Endothelial cell of umbilical vein (primary cell): ENCODE results near the gene ACADSB. TPM values are rescaled to one million over a fixed set of nuclear protein-coding genes. Genes with fewer than 3 reads are reported as not detected.

Experiments used
- BruUV-seq: library from RNA; stranded (reverse); fragments of 400-500 nt; replicated peaks from 2 replicates; lab custom pipeline; 2021; lab: Mats Ljungman, UMichigan
- CTCF ChIA-PET: fragments of 300-600, 350-600 bp; sonication (Branson Sonifier 250); formaldehyde crosslinking; loops from one replicate; lab custom pipeline; 2021; ENCODE audit warnings: antibody characterized with exemption, inconsistent platforms; lab: Charles Lee
- POLR2A ChIA-PET: fragments of 300-600, 350-600 bp; sonication (Branson Sonifier 250); formaldehyde crosslinking; loops from one replicate; lab custom pipeline; 2021; ENCODE audit warnings: antibody characterized with exemption, inconsistent platforms; lab: Charles Lee
- DNase-seq: peaks from one replicate; pipeline ENCODE4 v3.0.0-alpha.2; 2011; ENCODE audit warnings: low read depth, low spot score
- FAIRE-seq: peaks from 2 replicates; lab custom pipeline; 2011; peaks lifted over from hg19 to GRCh38; lab: Jason Lieb, UNC
- H2AFZ ChIP-seq: 2 replicates; pipeline ENCODE4 v1.6.0; 2012; ENCODE audit warnings: low read depth, low read length, control low read depth, inconsistent platforms
- H3K27ac ChIP-seq: 2 replicates; pipeline ENCODE4 v1.5.1; 2011; ENCODE audit warnings: low read depth, mild to moderate bottlenecking, control low read depth, low read length, moderate library complexity; ENCODE audit not compliant: insufficient read depth
- H3K27me3 ChIP-seq, 2 experiments: 2 replicates each; pipeline versions ENCODE4 v1.6.0 to v1.6.1; 2011; ENCODE audit warnings: low read length in 2 of 2, mixed read lengths in 1 of 2; ENCODE audit not compliant: control insufficient read depth in 2 of 2, insufficient read depth in 2 of 2
- H3K36me3 ChIP-seq, 2 experiments: 2 replicates in 1 of 2; 3 replicates in 1 of 2; pipeline ENCODE4 v1.5.1; 2011; ENCODE audit warnings: low read length in 2 of 2, mild to moderate bottlenecking in 1 of 2, moderate library complexity in 1 of 2; ENCODE audit not compliant: control insufficient read depth in 2 of 2, insufficient read depth in 2 of 2; ENCODE audit errors: extremely low read depth in 1 of 2
- H3K4me1 ChIP-seq: 3 replicates; pipeline ENCODE4 v1.5.1; 2011; ENCODE audit warnings: mild to moderate bottlenecking, low read length; ENCODE audit not compliant: control insufficient read depth, insufficient read depth; ENCODE audit errors: extremely low read depth
- H3K4me2 ChIP-seq: 2 replicates; pipeline ENCODE4 v1.6.1; 2011; ENCODE audit warnings: low read length, control low read depth, mixed read lengths; ENCODE audit not compliant: insufficient read depth
- H3K4me3 ChIP-seq, 3 experiments: fragments of 200-600 bp in 1 of 3; sonication (generic), shearing (Covaris generic) in 1 of 3; replicated peaks in 1 of 3; 2 replicates each; pipeline ENCODE4 v1.5.1; 2011 to 2016; ENCODE audit warnings: control low read depth in 3 of 3, low read length in 3 of 3, mild to moderate bottlenecking in 2 of 3, inconsistent platforms in 1 of 3, low read depth in 1 of 3, moderate library complexity in 1 of 3; ENCODE audit not compliant: insufficient read depth in 1 of 3
- H3K79me2 ChIP-seq: 2 replicates; pipeline ENCODE4 v1.6.0; 2012; ENCODE audit warnings: low read length, inconsistent platforms; ENCODE audit not compliant: control insufficient read depth, insufficient read depth
- H3K9ac ChIP-seq: replicated peaks from 2 replicates; pipeline ENCODE3; 2011; ENCODE audit warnings: low read length, control low read depth; ENCODE audit not compliant: insufficient read depth; ENCODE audit errors: extremely low read depth
- H3K9me1 ChIP-seq: replicated peaks from 3 replicates; pipeline ENCODE4 v1.6.0; 2011; ENCODE audit warnings: mild to moderate bottlenecking, low read length; ENCODE audit not compliant: control insufficient read depth, insufficient read depth; ENCODE audit errors: extremely low read depth
- H3K9me3 ChIP-seq: replicated peaks from 2 replicates; pipeline ENCODE4 v1.5.1; 2012; ENCODE audit warnings: low read length, inconsistent platforms; ENCODE audit not compliant: control insufficient read depth, insufficient read depth
- H4K20me1 ChIP-seq: replicated peaks from 2 replicates; pipeline ENCODE3; 2011; ENCODE audit warnings: mild to moderate bottlenecking, low read length; ENCODE audit not compliant: control insufficient read depth, insufficient read depth; ENCODE audit errors: extremely low read depth
- EZH2 ChIP-seq: IDR thresholded peaks from 2 replicates; pipeline ENCODE4 v1.6.1; 2012; ENCODE audit warnings: borderline replicate concordance, low read depth, mild to moderate bottlenecking, moderate library complexity, low read length, inconsistent platforms; ENCODE audit not compliant: severe bottlenecking
- FOS ChIP-seq: IDR thresholded peaks from 2 replicates; pipeline ENCODE4 v1.6.1; 2011; ENCODE audit warnings: mild to moderate bottlenecking, low read length, moderate library complexity, borderline replicate concordance; ENCODE audit not compliant: insufficient read depth
- GATA2 ChIP-seq: IDR thresholded peaks from 2 replicates; pipeline ENCODE4 v1.7.0; 2011; ENCODE audit warnings: low read depth, mild to moderate bottlenecking, moderate library complexity, mixed read lengths, low read length; ENCODE audit not compliant: insufficient read length, insufficient read depth
- JUN ChIP-seq: IDR thresholded peaks from 2 replicates; pipeline ENCODE4 v1.6.1; 2011; ENCODE audit warnings: borderline replicate concordance, low read depth; ENCODE audit not compliant: insufficient read length, insufficient read depth
- MAX ChIP-seq: IDR thresholded peaks from 2 replicates; pipeline ENCODE4 v1.6.1; 2011; ENCODE audit not compliant: insufficient read depth, insufficient read length
- MYC ChIP-seq: IDR thresholded peaks from one replicate; pipeline ENCODE4 v1.6.1; 2011; ENCODE audit warnings: mild to moderate bottlenecking, low read depth, low read length
- POLR2A ChIP-seq: IDR thresholded peaks from 2 replicates; pipeline ENCODE4 v1.6.1; 2012; ENCODE audit warnings: low read depth, mild to moderate bottlenecking, control low read depth, low read length
- POLR2AphosphoS5 ChIP-seq: IDR thresholded peaks from 2 replicates; pipeline ENCODE4 v1.6.1; 2012; ENCODE audit warnings: low read depth, mild to moderate bottlenecking, control low read depth, low read length, moderate library complexity; ENCODE audit not compliant: insufficient read depth
- dilution Hi-C: fragments of 300-500 bp; cut with MboI; formaldehyde crosslinking; loops from one replicate; pipeline ENCODE4 v1.15.0; 2019; ENCODE audit warnings: low sequenced_read_pairs; ENCODE audit not compliant: extremely low pct_ligation_motif_present
- intact Hi-C: fragments of 100-400 bp; cut with micrococcal nuclease; formaldehyde crosslinking; loops from one replicate; pipeline ENCODE4 v1.10.0; 2022
- polyA plus RNA-seq, 4 experiments: library from polyadenylated mRNA; depleted of rRNA in 3 of 4; stranded (reverse) in 3 of 4; unstranded in 1 of 4; fragments of >200 nt; gene quantifications; 2 replicates each; pipeline versions ENCODE4 v1.2.1 to v1.2.3, GENCODE V29; 2011 to 2012; ENCODE audit warnings: missing spikeins in 1 of 4
- total RNA-seq: library from RNA; stranded (reverse); gene quantifications from 2 replicates; pipeline ENCODE4 v1.2.3, GENCODE V29; 2021
- TF ChIP-seq, protein P1 (sequence below), 2 donors: IDR thresholded peaks; 1 replicate in 1 of 2; 2 replicates in 1 of 2; pipeline ENCODE4 v1.5.1; 2011; ENCODE audit warnings: low read length in 2 of 2, mild to moderate bottlenecking in 2 of 2, moderate library complexity in 2 of 2, control low read depth in 1 of 2, inconsistent platforms in 1 of 2, low read depth in 1 of 2; ENCODE audit not compliant: insufficient read depth in 1 of 2; ENCODE audit errors: extremely low read depth in 1 of 2

ACADSB gene
- total and polyA plus RNA-seq, 2 donors (not counting 3 experiments of a cell fraction or from before 2014, with no cell fraction given) = 3.1 to 15.2 TPM

DNA sequence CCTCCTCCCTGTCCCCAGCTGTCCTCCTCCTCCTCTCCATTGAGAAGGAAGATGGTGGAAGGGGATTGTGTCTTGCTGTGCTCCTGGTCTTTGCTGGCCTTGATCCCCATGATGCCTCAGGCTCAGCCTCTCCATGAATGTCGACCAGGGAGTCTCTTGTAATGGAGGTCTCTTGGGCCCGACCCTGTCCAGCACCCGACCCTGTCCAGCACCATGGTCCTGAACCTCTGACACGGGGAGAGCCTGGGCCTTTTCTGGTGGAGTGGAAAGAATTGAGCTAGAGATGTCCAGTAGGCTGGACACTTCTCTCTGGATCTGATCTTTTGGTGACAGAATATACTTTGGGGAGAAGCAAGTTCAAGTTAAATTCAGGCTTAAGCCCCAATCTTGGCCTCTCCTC lies 84.7 kb downstream of the ACADSB start:
- no peaks in the 10 kb centered on the region for H3K79me2 ChIP-seq
- POLR2A ChIA-PET = no interaction called here
- no peak overlapping the region for H3K27ac ChIP-seq
- intact Hi-C loops (no loop called here), dilution Hi-C loops (no loop called here)
- H3K4me1 ChIP-seq = no peaks in the 10 kb centered on the region
- CTCF ChIA-PET = no interaction called here
- H3K9me3 ChIP-seq = no peaks in the 10 kb centered on the region
- TF ChIP-seq EZH2 (no peak), FOS (no peak), POLR2A (no peak), MYC (no peak)
- no peaks in the 10 kb centered on the region for H3K9me1 ChIP-seq
- no peak for FAIRE-seq
- H3K36me3 ChIP-seq = no peaks in the 10 kb centered on the region
- H2AFZ ChIP-seq = no peak overlapping the region
- no peaks in the 10 kb centered on the region for H4K20me1 ChIP-seq
- H3K4me2 ChIP-seq = no peak overlapping the region
- BruUV-seq = no TSS peak
- H3K27me3 ChIP-seq = no peaks in the 10 kb centered on the region
- DNase-seq = no peak
- H3K9ac ChIP-seq = no peak overlapping the region
- no peak overlapping the region for H3K4me3 ChIP-seq

DNA sequence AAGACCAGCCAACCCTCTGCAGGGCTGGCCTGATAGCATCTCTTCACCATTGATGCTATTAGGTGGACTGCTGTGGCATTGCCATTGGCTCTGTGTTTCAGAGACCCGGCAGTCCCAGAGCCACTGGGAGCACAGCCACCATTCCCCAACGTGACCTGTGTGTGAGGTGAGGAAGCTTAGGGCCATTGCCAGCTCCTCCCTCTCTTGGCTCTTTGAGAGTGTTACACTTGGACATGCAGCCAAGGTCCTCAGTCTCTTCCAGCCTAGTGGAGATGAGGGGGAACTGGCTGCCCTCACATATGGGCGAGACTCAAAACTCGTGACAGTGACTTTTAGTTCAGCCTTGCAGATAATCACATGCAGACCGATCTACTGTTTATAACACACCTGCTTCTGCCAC lies 87.6 kb downstream of the ACADSB start:
- no peaks in the 10 kb centered on the region for H3K79me2 ChIP-seq
- H3K9me3 ChIP-seq = no peaks in the 10 kb centered on the region
- no peak for FAIRE-seq
- no peak for DNase-seq
- no peak for TF ChIP-seq MYC
- no peak for TF ChIP-seq JUN
- TF ChIP-seq POLR2A = no peak
- TF ChIP-seq FOS = no peak
- TF ChIP-seq, protein P1, sequence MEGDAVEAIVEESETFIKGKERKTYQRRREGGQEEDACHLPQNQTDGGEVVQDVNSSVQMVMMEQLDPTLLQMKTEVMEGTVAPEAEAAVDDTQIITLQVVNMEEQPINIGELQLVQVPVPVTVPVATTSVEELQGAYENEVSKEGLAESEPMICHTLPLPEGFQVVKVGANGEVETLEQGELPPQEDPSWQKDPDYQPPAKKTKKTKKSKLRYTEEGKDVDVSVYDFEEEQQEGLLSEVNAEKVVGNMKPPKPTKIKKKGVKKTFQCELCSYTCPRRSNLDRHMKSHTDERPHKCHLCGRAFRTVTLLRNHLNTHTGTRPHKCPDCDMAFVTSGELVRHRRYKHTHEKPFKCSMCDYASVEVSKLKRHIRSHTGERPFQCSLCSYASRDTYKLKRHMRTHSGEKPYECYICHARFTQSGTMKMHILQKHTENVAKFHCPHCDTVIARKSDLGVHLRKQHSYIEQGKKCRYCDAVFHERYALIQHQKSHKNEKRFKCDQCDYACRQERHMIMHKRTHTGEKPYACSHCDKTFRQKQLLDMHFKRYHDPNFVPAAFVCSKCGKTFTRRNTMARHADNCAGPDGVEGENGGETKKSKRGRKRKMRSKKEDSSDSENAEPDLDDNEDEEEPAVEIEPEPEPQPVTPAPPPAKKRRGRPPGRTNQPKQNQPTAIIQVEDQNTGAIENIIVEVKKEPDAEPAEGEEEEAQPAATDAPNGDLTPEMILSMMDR (IDR thresholded peaks at IDR 0.05; ENCODE audit: extremely low read depth in 1 of 2, insufficient read depth in 1 of 2, low read depth in 1 of 2, low read length in 2 of 2) = no peak
- no peak for TF ChIP-seq EZH2
- TF ChIP-seq GATA2 = no peak
- TF ChIP-seq POLR2AphosphoS5 = no peak
- TF ChIP-seq MAX = no peak
- intact Hi-C loops = no loop called here
- no peak overlapping the region for H3K9ac ChIP-seq
- no peak overlapping the region for H3K4me2 ChIP-seq
- ChIA-PET POLR2A (no interaction called here), CTCF (no interaction called here)
- no peaks in the 10 kb centered on the region for H3K4me1 ChIP-seq
- no peaks in the 10 kb centered on the region for H3K36me3 ChIP-seq
- BruUV-seq = no TSS peak
- H4K20me1 ChIP-seq = no peaks in the 10 kb centered on the region
- no peak overlapping the region for H3K4me3 ChIP-seq
- H3K27ac ChIP-seq = no peak overlapping the region
- no peaks in the 10 kb centered on the region for H3K27me3 ChIP-seq
- dilution Hi-C loops = no loop called here
- H2AFZ ChIP-seq = no peak overlapping the region
- no peaks in the 10 kb centered on the region for H3K9me1 ChIP-seq
